HEK293T (cell line): ENCODE results near the gene CBY1.

ENCODE experiments used
- CTCF ChIA-PET: fragments of 350-600 bp; formaldehyde crosslinking; extraction: SDS; loops from one replicate; lab custom pipeline; 2021; ENCODE audit warnings: antibody characterized with exemption, inconsistent platforms; lab: Yijun Ruan, JAX
- POLR2A ChIA-PET: fragments of 350-600 bp; formaldehyde crosslinking; extraction: SDS; loops from one replicate; lab custom pipeline; 2020; ENCODE audit warnings: antibody characterized with exemption, inconsistent platforms; lab: Yijun Ruan, JAX
- DNase-seq: peaks from one replicate; pipeline ENCODE4 v3.0.0; 2012; ENCODE audit warnings: mixed read lengths; ENCODE audit errors: extremely low spot score
- ARNT ChIP-seq: fragments of 450-650 bp; IDR thresholded peaks from 2 replicates; pipeline ENCODE4 v1.6.1; 2017; ENCODE audit warnings: mild to moderate bottlenecking
- BHLHE40 ChIP-seq: fragments of 450-650 bp; IDR thresholded peaks from 2 replicates; pipeline ENCODE4 v1.6.1; 2016; ENCODE audit warnings: mild to moderate bottlenecking, moderate library complexity, borderline replicate concordance
- CTBP1 ChIP-seq: fragments of 450-650 bp; IDR thresholded peaks from 2 replicates; pipeline ENCODE4 v1.6.1; 2016; ENCODE audit warnings: borderline replicate concordance
- ELF4 ChIP-seq: fragments of 450-650 bp; IDR thresholded peaks from 2 replicates; pipeline ENCODE4 v1.6.1; 2017; ENCODE audit warnings: antibody characterized with exemption
- FOXA1 ChIP-seq: fragments of 450-650 bp; IDR thresholded peaks from 2 replicates; pipeline ENCODE4 v1.6.1; 2016; ENCODE audit warnings: mild to moderate bottlenecking
- FOXK2 ChIP-seq: fragments of 450-650 bp; IDR thresholded peaks from 2 replicates; pipeline ENCODE4 v1.6.1; 2016; ENCODE audit warnings: mild to moderate bottlenecking
- FOXM1 ChIP-seq: fragments of 450-650 bp; IDR thresholded peaks from 2 replicates; pipeline ENCODE4 v1.6.1; 2017; ENCODE audit warnings: mild to moderate bottlenecking, borderline replicate concordance
- HDGF ChIP-seq: fragments of 450-650 bp; IDR thresholded peaks from 2 replicates; pipeline ENCODE4 v1.6.1; 2017; ENCODE audit warnings: antibody characterized with exemption, borderline replicate concordance
- L3MBTL2 ChIP-seq: fragments of 450-650 bp; conservative IDR thresholded peaks from 2 replicates; pipeline ENCODE4 v1.6.1; 2016; ENCODE audit warnings: mild to moderate bottlenecking
- LEF1 ChIP-seq: fragments of 450-650 bp; IDR thresholded peaks from 2 replicates; pipeline ENCODE4 v1.6.1; 2017; ENCODE audit warnings: mild to moderate bottlenecking, borderline replicate concordance
- NFRKB ChIP-seq: fragments of 450-650 bp; IDR thresholded peaks from 2 replicates; pipeline ENCODE4 v1.6.1; 2016; ENCODE audit warnings: mild to moderate bottlenecking, moderate library complexity
- SP1 ChIP-seq: fragments of 450-650 bp; IDR thresholded peaks from 2 replicates; pipeline ENCODE4 v1.6.1; 2017
- SUZ12 ChIP-seq: fragments of 450-650 bp; IDR thresholded peaks from 2 replicates; pipeline ENCODE4 v1.6.1; 2016; ENCODE audit warnings: mild to moderate bottlenecking
- TARDBP ChIP-seq: fragments of 450-650 bp; IDR thresholded peaks from 2 replicates; pipeline ENCODE4 v1.6.1; 2016
- ZNF384 ChIP-seq: fragments of 450-650 bp; IDR thresholded peaks from 2 replicates; pipeline ENCODE4 v1.6.1; 2016
- TF ChIP-seq, protein P1 (sequence below): fragments of 450-650 bp; IDR thresholded peaks from 2 replicates; pipeline ENCODE4 v1.6.1; 2016

Gene CBY1

DNA sequence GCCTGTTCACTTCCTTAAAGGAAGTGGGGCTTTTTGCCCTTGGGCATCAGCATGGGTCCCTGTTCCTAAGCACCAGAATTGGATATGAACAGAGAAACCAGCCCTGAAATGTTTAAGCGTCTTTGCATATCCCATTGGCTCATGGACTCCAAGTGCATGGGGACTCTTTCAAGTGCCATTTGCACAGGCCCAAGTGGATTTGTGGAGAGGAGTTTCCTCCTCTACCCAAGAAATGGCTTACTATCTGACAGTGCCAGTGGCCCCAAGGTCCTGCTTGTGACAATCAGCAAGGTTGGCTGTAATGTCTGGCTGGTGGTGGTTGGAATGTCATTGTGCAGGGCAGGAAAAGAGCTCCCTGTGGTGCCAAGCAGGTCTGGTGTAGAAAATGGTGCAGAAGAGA lies 29.3 kb downstream of the CBY1 start:
- ChIA-PET CTCF (no interaction called here), POLR2A (interaction anchor here (1.2 kb wide), 1 partner anchor 13 kb away, joined by 7 read pairs; no protein-coding TSS in a partner anchor)
- no peak for TF ChIP-seq LEF1
- TF ChIP-seq NFRKB: no peak
- no peak for TF ChIP-seq CTBP1
- no peak for TF ChIP-seq FOXM1
- TF ChIP-seq TARDBP: no peak
- TF ChIP-seq SUZ12: no peak
- TF ChIP-seq, protein P1, sequence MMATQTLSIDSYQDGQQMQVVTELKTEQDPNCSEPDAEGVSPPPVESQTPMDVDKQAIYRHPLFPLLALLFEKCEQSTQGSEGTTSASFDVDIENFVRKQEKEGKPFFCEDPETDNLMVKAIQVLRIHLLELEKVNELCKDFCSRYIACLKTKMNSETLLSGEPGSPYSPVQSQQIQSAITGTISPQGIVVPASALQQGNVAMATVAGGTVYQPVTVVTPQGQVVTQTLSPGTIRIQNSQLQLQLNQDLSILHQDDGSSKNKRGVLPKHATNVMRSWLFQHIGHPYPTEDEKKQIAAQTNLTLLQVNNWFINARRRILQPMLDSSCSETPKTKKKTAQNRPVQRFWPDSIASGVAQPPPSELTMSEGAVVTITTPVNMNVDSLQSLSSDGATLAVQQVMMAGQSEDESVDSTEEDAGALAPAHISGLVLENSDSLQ: no peak
- no peak for TF ChIP-seq ZNF384
- no peak for TF ChIP-seq FOXA1
- TF ChIP-seq SP1: no peak
- TF ChIP-seq L3MBTL2: no peak
- no peak for TF ChIP-seq ELF4
- TF ChIP-seq FOXK2: no peak
- TF ChIP-seq ARNT: no peak
- no peak for TF ChIP-seq HDGF
- TF ChIP-seq BHLHE40: no peak
- no peak for DNase-seq

DNA sequence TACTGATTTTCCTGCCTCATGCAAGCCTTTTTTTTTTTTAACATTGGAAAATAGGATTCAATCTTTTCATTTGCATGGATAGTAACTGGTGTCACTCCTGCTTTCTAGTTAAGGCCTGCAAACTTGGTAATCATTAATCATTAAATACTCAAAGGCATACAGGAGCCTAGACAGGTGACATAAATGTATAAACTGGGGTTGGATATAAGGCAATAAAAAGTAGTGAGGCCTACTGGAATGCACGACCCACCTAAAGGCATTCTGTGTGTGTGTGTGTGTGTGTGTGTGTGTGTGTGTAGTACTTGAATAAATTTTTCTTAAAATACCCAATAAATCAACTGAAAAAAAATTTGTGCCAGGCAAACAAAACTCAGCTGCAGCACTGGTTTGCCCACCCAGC lies 33.2 kb downstream of the CBY1 start:
- ChIA-PET CTCF (interaction anchor here (0.6 kb wide), 1 partner anchor 312 kb away, joined by 3 read pairs; no protein-coding TSS in a partner anchor), POLR2A (interaction anchor here (1.9 kb wide), 1 partner anchor 10 kb away, joined by 7 read pairs; the partner anchor contains the start of gene JOSD1)
- no peak for TF ChIP-seq SUZ12
- TF ChIP-seq FOXK2: no peak
- TF ChIP-seq BHLHE40: no peak
- TF ChIP-seq FOXA1: no peak
- no peak for TF ChIP-seq TARDBP
- TF ChIP-seq SP1: no peak
- TF ChIP-seq, protein P1: no peak
- TF ChIP-seq L3MBTL2: no peak
- no peak for TF ChIP-seq HDGF
- TF ChIP-seq ARNT: no peak
- TF ChIP-seq LEF1: no peak
- no peak for TF ChIP-seq CTBP1
- no peak for TF ChIP-seq ZNF384
- no peak for TF ChIP-seq ELF4
- no peak for TF ChIP-seq NFRKB
- TF ChIP-seq FOXM1: no peak

DNA sequence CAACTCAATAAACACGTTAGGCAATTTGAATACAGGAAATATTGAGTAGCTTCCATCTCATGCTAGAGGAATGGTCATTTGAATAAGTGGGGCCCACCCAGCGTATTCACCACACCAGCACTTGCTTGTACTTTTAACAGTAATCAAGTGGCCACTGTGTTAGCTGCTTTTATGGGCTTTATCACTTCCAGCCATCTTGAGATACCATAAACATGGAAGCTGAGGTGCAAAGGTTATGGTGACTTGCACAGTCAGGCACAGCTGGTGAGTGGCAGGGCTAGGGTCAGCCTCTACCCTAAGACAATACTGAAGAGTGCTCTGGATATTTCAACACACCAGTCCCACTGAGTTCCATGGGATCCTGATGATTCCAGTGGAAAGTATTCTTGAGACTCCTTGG lies 37.6 kb downstream of the CBY1 start:
- POLR2A ChIA-PET: interaction anchor here (0.6 to 1.8 kb wide), 2 partner anchors 12 to 796 kb away, joined by 3 to 5 read pairs; partner anchors contain the start of gene TOMM22
- no peak for DNase-seq
- TF ChIP-seq TARDBP (no peak), ZNF384 (no peak), LEF1 (no peak), FOXA1 (no peak), ELF4 (no peak), SUZ12 (no peak), NFRKB (no peak), HDGF (no peak)
- CTCF ChIA-PET: no interaction called here

More for the DNA sequence above, 33.2 kb downstream of the CBY1 start:
- no peak for DNase-seq

DNA sequence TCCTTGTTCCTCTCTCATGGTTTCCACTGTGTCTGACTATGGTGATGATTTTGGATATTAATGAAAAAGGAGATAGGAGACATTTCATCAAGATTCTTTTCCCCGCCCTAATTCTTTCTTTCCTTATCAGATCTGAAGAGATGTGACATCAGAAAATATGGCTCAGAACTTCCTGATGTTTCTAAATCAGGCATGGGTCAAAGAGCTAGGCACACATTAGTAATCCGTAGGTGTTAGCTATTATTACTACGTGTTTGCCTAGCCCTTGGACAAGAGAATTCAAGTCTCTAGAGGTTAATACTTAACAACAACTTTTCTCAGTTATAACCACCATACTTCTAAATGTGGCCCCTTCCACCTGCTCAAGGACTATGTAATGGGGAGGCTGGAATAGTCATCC lies 38.5 kb downstream of the CBY1 start:
- ChIA-PET CTCF (interaction anchor here (0.6 to 0.9 kb wide), 2 partner anchors 13 to 105 kb away, joined by 3 to 4 read pairs; partner anchors contain the start of gene TOMM22), POLR2A (interaction anchor here (1.4 to 1.5 kb wide), 2 partner anchors 11 to 13 kb away, joined by 7 to 9 read pairs; partner anchors contain the start of genes GTPBP1 and TOMM22)
- TF ChIP-seq SUZ12 (no peak), CTBP1 (no peak), BHLHE40 (no peak), SP1 (no peak), HDGF (no peak), L3MBTL2 (no peak), FOXM1 (no peak)
- no peak for DNase-seq

DNA sequence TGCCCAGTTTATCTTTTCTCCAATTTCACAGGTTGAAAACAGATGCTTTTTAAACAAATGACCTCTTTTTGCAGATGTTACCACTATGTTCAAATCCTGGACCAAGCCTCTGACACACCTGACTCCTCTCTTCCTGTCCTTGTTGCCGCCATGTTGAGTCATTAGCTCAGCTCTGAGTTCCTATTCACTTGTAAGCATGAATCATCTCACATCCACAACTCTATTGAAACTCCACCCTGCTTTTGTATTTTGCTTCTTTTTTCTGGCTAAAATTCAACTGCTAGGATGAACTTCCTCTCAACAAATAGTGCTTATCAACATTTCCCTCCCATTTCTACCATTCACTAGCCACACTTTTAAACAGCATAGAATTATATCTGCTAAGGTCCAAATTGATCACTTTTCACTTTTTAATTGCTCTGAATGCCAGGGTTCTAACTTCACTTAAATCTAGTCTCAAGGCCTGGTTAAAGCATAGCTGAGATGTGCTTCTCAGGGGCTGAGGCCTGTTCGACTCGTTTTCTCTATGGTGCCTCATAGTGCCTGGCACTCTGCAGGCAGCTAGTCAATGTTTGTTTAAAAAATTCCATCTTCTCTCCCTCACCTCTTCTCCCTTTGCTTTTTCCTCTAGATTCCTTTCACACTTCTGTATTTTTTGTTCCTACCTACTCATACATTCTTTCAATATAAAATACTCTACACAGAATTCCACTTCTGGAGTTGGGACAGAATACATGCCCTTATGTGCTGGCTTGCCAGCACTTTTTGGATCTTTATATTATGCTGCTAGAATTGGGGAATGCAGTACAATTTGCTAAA lies 40.4 kb downstream of the CBY1 start:
- no peak for TF ChIP-seq SUZ12
- TF ChIP-seq FOXA1: no peak
- no peak for TF ChIP-seq SP1
- no peak for TF ChIP-seq CTBP1
- no peak for TF ChIP-seq ELF4
- no peak for TF ChIP-seq ARNT
- no peak for TF ChIP-seq NFRKB
- no peak for TF ChIP-seq LEF1
- no peak for TF ChIP-seq HDGF
- no peak for TF ChIP-seq FOXM1
- no peak for TF ChIP-seq ZNF384
- no peak for TF ChIP-seq BHLHE40
- TF ChIP-seq FOXK2: no peak
- no peak for TF ChIP-seq L3MBTL2
- TF ChIP-seq TARDBP: no peak
- TF ChIP-seq, protein P1: no peak
- DNase-seq: no peak
- POLR2A ChIA-PET: interaction anchor here (0.6 to 4.4 kb wide), 4 partner anchors 9 to 190 kb away, joined by 3 to 65 read pairs (median 6); partner anchors contain the start of genes DDX17, GTPBP1 and TOMM22
- CTCF ChIA-PET: interaction anchor here (0.7 to 0.9 kb wide), 2 partner anchors 15 to 33 kb away, joined by 4 read pairs; partner anchors contain the start of gene TOMM22
